Upper lobe of right lung (tissue), 1 donor: ENCODE measurements around the gene PPIG. TPM values are rescaled to one million over a fixed set of nuclear protein-coding genes. Genes with fewer than 3 reads are reported as not detected.

Experiments
- ATAC-seq: fragments of 200-7000 bp; cut with Tn5 transposase; one replicate; pipeline ENCODE4 v1.9.1; 2020; ENCODE audit warnings: mild to moderate bottlenecking, moderate library complexity
- DNase-seq: peaks from one replicate; pipeline ENCODE4 v3.0.0-alpha.2; 2020
- H3K27ac ChIP-seq: fragments of 200-600 bp; one replicate; pipeline ENCODE4 v1.8.0; 2022
- H3K27me3 ChIP-seq: fragments of 200-600 bp; one replicate; pipeline ENCODE4 v1.8.0; 2022; ENCODE audit warnings: mild to moderate bottlenecking
- H3K36me3 ChIP-seq: fragments of 200-600 bp; one replicate; pipeline ENCODE4 v1.8.0; 2022
- H3K4me1 ChIP-seq: fragments of 200-600 bp; one replicate; pipeline ENCODE4 v1.8.0; 2022
- H3K4me3 ChIP-seq: fragments of 200-600 bp; one replicate; pipeline ENCODE4 v1.8.0; 2022; ENCODE audit warnings: mild to moderate bottlenecking
- H3K9me3 ChIP-seq: fragments of 200-600 bp; one replicate; pipeline ENCODE4 v1.8.0; 2022
- CTCF ChIP-seq: fragments of 200-600 bp; IDR thresholded peaks from one replicate; pipeline ENCODE4 v1.8.0; 2022; ENCODE audit warnings: antibody characterized with exemption
- intact Hi-C: fragments of 100-400 bp; cut with DNase I; formaldehyde crosslinking; loops from one replicate; pipeline ENCODE4 v1.11.0; 2022
- total RNA-seq: library from RNA; stranded (reverse); fragmentation: NEBNext Ultra II Directional; extraction: Animal tissue kit (Norgen Biotek cat#: 25700); gene quantifications from one replicate; pipeline ENCODE4 v1.2.1, GENCODE V29; 2021
- donor health status: DM: no; HTN: yes; CAD: no; lungs with severe emphysema.

The PPIG gene
- total RNA-seq, 1 donor from 2014 or later: 50.5 TPM

GRCh38 chr2:169690958-169691357 is 106.8 kb downstream of the PPIG start:
- no peak for DNase-seq
- no peak for ATAC-seq
- no peaks in the 10 kb centered on the region for H3K27me3 ChIP-seq
- no peak overlapping the region for H3K27ac ChIP-seq
- H3K4me3 ChIP-seq: no peak overlapping the region
- no peaks in the 10 kb centered on the region for H3K36me3 ChIP-seq
- peaks cover 5% of the 10 kb centered on the region for H3K4me1 ChIP-seq
- TF ChIP-seq CTCF: no peak
- intact Hi-C loops: no loop called here
- H3K9me3 ChIP-seq: no peaks in the 10 kb centered on the region

Other genes with a start within 250 kb of the PPIG start
- 36.6 TPM for gene LRP2, start 221.8 kb upstream of the PPIG start, total RNA-seq
- gene BBS5, start 104.9 kb upstream of the PPIG start, total RNA-seq: 6.0 TPM
- gene KLHL41, start 74.6 kb upstream of the PPIG start, total RNA-seq: 0.61 TPM
- 31.2 TPM for gene FASTKD1, start 10.5 kb upstream of the PPIG start, total RNA-seq
- not detected for gene CFAP210, start 110.1 kb downstream of the PPIG start, total RNA-seq
- gene PHOSPHO2, start 110.1 kb downstream of the PPIG start, total RNA-seq: 5.5 TPM
- gene KLHL23, start 149.5 kb downstream of the PPIG start, total RNA-seq: 12.1 TPM
- gene SSB, start 214.5 kb downstream of the PPIG start, total RNA-seq: 70.7 TPM
- 34.7 TPM for gene METTL5, start 240.6 kb downstream of the PPIG start, total RNA-seq
- 42.8 TPM for gene UBR3, start 243.1 kb downstream of the PPIG start, total RNA-seq